Mucosa of descending colon (tissue), 3 donors: ENCODE measurements around the gene HSD3B1. TPM values are rescaled to one million over a fixed set of nuclear protein-coding genes. Genes with fewer than 3 reads are reported as not detected.
A peak's percentile ranks its signal among the peaks of the same experiment; 100 is the strongest.

ENCODE experiments used
- ATAC-seq: fragments of 200-7000 bp; cut with Tn5 transposase; one replicate; pipeline ENCODE4 v1.9.1; 2020; ENCODE audit warnings: mild to moderate bottlenecking, moderate library complexity
- DNase-seq, 3 donors: peaks; one replicate each; pipeline ENCODE4 v3.0.0-alpha.2; 2020
- H3K36me3 ChIP-seq: fragments of 200-600 bp; one replicate; pipeline ENCODE4 v1.8.0; 2021; ENCODE audit warnings: low read depth, mild to moderate bottlenecking
- H3K4me1 ChIP-seq: fragments of 200-600 bp; one replicate; pipeline ENCODE4 v1.8.0; 2021; ENCODE audit warnings: low read depth, mild to moderate bottlenecking
- H3K4me3 ChIP-seq: fragments of 200-600 bp; one replicate; pipeline ENCODE4 v1.8.0; 2021; ENCODE audit warnings: mild to moderate bottlenecking
- H3K9me3 ChIP-seq: fragments of 200-600 bp; one replicate; pipeline ENCODE4 v1.8.0; 2021; ENCODE audit warnings: mild to moderate bottlenecking
- intact Hi-C, 2 donors: fragments of 100-400 bp; cut with DNase I in 1 of 2; cut with micrococcal nuclease in 1 of 2; formaldehyde crosslinking; loops; one replicate each; pipeline versions ENCODE4 v1.11.0 to v1.11.1; 2022; cut with DNase I, micrococcal nuclease
- long read RNA-seq, 2 donors: library from polyadenylated mRNA; unstranded; transcript quantifications; one replicate each; pipeline ENCODE4 v2.0.0, GENCODE V29; 2019 to 2021
- total RNA-seq, 3 donors: library from RNA; stranded (reverse); fragmentation: NEBNext Ultra II Directional in 2 of 3; extraction: Animal tissue kit (Norgen Biotek cat#: 25700) in 2 of 3; gene quantifications; one replicate each; pipeline versions ENCODE4 v1.2.1 to v1.2.4, GENCODE V29; 2021 to 2023
- TF ChIP-seq, protein P1 (sequence below): fragments of 200-600 bp; IDR thresholded peaks from one replicate; pipeline ENCODE4 v1.8.0; 2022; ENCODE audit warnings: antibody characterized with exemption, mild to moderate bottlenecking
- donor health status: DM: no; HTN: no; CAD: no; lungs with moderate emphysema.
- donor health status: DM: no; HTN: no; CAD: no.
- donor health status: DM: no; HTN: yes; CAD: no.

HSD3B1 gene
- under 1 TPM in 2 of 3 donors, not detected in 1; 0.41 to 0.48 TPM for total RNA-seq
- long read RNA-seq, donor 1, result 0 reads
- long read RNA-seq, donor 2, result 0 reads

DNA sequence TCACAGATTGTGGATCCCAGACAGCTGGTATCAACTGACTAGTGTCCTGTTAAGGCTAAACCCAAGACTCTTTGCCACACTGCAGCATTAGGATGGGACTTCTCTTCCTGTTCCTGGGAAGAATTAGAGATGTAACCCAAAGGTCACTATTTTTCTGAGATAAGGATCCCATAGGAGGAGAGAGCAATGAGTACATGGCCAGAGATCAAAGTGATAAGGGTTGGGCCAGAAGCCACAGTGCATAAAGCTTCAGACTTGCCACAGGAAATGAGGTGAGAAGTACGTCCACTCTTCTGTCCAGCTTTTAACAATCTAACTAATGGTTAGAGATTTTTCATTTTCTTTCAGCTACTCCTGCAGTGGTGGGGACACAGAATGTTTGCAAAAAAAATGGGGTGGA, at the start of gene HSD3B1:
TSS of gene HSD3B1 (plus strand) at position 270 of the 400 bp plus-strand sequence. CDS start 267 bp downstream, outside the sequence.
- TF ChIP-seq, protein P1, sequence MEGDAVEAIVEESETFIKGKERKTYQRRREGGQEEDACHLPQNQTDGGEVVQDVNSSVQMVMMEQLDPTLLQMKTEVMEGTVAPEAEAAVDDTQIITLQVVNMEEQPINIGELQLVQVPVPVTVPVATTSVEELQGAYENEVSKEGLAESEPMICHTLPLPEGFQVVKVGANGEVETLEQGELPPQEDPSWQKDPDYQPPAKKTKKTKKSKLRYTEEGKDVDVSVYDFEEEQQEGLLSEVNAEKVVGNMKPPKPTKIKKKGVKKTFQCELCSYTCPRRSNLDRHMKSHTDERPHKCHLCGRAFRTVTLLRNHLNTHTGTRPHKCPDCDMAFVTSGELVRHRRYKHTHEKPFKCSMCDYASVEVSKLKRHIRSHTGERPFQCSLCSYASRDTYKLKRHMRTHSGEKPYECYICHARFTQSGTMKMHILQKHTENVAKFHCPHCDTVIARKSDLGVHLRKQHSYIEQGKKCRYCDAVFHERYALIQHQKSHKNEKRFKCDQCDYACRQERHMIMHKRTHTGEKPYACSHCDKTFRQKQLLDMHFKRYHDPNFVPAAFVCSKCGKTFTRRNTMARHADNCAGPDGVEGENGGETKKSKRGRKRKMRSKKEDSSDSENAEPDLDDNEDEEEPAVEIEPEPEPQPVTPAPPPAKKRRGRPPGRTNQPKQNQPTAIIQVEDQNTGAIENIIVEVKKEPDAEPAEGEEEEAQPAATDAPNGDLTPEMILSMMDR, result no peak
- DNase-seq (peak in 1 of 3 donors; percentile 14), ATAC-seq (peak; percentile 88)
- no peaks in the 10 kb centered on the region for H3K9me3 ChIP-seq
- no peak within 1 kb of the TSS for H3K4me3 ChIP-seq
- no peaks in the 10 kb centered on the region for H3K36me3 ChIP-seq
- no peaks in the 10 kb centered on the region for H3K4me1 ChIP-seq
- intact Hi-C loops, result no loop called here

DNA sequence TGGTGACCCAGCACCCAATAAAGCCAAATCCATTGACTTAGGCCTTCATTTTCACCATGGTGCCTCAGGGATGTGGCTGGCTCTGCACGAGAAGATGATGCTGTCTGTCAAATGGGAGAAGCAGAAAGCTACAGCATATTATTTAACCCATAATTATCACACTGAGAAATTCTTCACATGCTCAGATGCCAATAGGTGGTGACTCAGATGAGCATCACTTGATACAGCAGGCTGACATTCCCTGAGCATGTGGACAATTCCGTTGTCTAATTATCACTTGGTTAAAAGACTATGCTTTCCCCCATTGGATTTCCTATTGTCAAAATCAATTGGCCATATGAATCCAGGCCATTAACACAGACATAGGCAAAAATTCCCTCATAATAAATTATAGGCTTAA, 44.0 kb upstream of the HSD3B1 start:
- Histone ChIP-seq H3K36me3 (no peaks in the 10 kb centered on the region), H3K4me1 (no peaks in the 10 kb centered on the region), H3K9me3 (no peaks in the 10 kb centered on the region), H3K4me3 (no peak overlapping the region)
- intact Hi-C loops, result no loop called here
- no peak for ATAC-seq
- TF ChIP-seq, protein P1, result no peak
- no peak for DNase-seq

DNA sequence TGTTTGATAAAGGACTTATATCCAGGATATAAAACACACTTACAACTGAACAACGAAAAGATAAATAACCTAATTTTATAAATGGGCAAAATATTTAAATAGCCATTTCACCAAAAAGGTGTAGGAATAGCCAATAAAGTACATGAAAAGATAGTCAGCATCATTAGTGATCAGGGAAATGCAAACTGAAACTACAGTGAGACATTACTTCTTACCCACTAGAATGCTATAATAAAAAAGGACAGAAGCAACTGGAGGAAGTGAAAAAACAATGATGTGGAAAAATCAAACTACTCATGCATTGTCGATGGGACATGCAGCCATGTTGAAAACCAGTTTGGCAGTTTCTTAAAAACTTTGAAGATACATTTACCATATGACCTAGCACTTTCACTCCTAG, 43.4 kb upstream of the HSD3B1 start:
- TF ChIP-seq, protein P1, result no peak
- no peak for DNase-seq
- Histone ChIP-seq H3K4me1 (peaks cover 2% of the 10 kb centered on the region), H3K9me3 (no peaks in the 10 kb centered on the region), H3K36me3 (no peaks in the 10 kb centered on the region), H3K4me3 (no peak overlapping the region)
- no peak for ATAC-seq
- intact Hi-C loops, result no loop called here

DNA sequence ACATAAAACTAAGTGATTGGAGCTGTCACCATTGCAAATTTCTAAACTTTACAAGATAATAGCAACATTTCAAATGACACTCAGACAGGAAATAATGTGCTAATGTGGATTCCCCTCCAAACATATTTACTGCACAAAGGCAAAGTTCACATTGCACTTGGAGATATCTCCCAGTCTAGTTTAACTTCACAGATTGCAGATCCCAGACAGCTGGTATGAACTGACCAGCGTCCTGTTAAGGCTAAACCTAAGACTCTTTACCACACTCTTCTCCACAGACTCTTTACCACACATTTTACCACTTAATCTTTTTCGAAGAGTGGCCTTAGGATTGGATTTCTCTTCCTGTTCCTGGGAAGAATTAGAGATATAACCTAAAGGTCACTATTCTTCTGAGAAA, 40.6 kb upstream of the HSD3B1 start:
- intact Hi-C loops, result no loop called here
- H3K4me1 ChIP-seq, result peaks cover 4% of the 10 kb centered on the region
- ATAC-seq (peak; percentile 36), DNase-seq (no peak)
- no peaks in the 10 kb centered on the region for H3K9me3 ChIP-seq
- H3K36me3 ChIP-seq, result no peaks in the 10 kb centered on the region
- H3K4me3 ChIP-seq, result no peak overlapping the region
- TF ChIP-seq, protein P1, result no peak

DNA sequence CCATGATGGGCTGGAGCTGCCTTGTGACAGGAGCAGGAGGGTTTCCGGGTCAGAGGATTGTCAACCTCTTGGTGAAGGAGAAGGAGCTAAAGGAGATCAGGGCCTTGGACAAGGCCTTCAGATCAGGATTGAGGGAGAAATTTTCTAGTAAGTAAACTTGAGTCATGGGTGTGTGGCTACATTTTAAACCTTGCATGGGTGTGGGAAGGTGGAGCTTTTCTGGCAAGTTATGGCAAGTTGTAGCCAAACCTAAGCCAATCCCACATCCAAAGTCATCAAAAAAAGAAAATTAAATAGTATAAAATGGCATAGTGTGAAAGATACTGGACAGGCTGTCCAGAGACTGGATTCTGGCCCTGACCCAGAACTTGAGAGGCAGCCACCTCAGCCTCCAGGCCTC, 39.8 kb upstream of the HSD3B1 start:
- DNase-seq (no peak), ATAC-seq (peak; percentile 32)
- H3K4me1 ChIP-seq, result peaks cover 4% of the 10 kb centered on the region
- H3K36me3 ChIP-seq, result no peaks in the 10 kb centered on the region
- H3K9me3 ChIP-seq, result no peaks in the 10 kb centered on the region
- no peak overlapping the region for H3K4me3 ChIP-seq
- intact Hi-C loops, result no loop called here
- TF ChIP-seq, protein P1, result no peak
